Amygdala (tissue), 56 donors: ENCODE measurements around the gene FKBP10.
A peak's percentile ranks its signal among the peaks of the same experiment; 100 is the strongest.
"Not testable (repeated sequence)": the region's sequence is repeated elsewhere in the genome, so short reads cannot be mapped to it uniquely, and the experiment has no call there.

Experiments
- DNase-seq, 56 donors: peaks; one replicate each; lab custom pipeline; 2025; lab: John Stamatoyannopoulos, UW

Gene FKBP10

GRCh38 chr17:41835800-41836549, 23.2 kb downstream of the FKBP10 start, which contains the start of gene NT5C3B:
TSS of gene NT5C3B (minus strand) at chr17:41836232. CDS start at chr17:41836193, 39 bp downstream.
- peak in 43 of 56 donors; percentile 10 to 71 (median 42) for DNase-seq

DNA sequence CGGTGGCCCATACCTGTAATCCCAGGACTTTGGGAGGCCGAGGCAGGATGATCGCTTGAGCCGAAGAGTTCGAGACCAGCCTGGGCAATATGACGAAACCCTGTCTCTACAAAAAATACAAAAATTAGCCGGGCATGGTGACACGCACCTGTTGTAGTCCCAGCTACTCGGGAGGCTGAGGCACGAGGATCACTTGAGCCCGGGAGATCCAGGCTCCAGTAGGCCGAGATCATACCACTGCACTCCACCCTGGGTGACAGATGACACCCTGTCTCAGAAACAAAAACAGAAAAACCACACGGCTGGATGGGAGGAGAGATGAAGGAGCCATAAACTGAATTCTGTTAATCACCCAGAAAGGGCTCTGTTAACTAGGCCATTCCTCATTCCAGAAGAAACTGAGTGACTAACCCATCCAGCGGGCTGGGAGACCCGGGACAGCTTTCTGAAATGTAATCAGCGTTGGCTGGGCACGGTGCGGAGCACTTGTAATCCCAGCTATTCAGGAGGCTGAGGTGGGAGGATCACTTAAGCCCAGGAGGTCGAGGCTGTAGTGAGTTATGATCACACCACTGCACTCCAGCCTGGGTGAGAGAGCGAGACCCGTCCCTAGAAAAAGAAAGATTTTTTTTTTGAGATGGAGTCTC, 23.9 kb downstream of the FKBP10 start:
- DNase-seq: peak in 1 of 56 donors; percentile 10

DNA sequence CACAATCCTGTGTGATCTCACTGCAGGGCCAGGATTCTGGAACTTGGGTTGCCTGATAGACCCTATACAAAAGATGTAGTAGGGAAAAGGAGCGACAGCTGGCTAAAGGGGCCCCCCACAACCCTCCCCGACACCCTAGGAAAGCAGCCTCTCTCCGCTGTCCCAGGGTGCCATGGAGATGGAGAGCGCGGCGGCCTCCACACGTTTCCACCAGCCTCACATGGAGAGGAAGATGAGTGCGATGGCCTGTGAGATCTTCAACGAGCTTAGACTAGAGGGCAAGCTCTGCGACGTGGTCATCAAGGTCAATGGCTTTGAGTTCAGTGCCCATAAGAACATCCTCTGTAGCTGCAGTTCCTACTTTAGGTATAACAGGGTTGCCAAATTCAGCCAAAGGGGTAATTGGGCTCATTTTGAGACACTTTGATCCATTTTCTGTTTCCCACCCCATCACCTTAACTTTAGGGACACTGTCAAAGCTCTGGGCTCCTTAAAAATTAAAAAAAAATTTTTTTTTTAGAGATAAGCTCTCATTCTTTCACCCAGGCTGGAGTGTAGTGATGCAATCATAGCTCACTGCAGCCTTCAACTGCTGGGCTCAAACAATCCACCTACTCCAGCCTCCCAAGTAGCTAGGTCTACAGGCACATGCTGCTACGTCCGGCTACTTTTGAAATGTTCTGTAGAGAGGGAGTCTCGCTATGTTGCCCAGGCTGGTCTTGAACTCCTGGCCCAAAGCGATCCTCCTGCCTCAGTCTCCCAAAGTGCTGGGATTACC, 25.1 kb downstream of the FKBP10 start, which contains the start of gene KLHL10:
Gene KLHL10, plus strand, starts transcription at position 65 of the 778 bp plus-strand sequence. Its CDS starts 108 bp downstream, at position 173.
- no peak for DNase-seq

DNA sequence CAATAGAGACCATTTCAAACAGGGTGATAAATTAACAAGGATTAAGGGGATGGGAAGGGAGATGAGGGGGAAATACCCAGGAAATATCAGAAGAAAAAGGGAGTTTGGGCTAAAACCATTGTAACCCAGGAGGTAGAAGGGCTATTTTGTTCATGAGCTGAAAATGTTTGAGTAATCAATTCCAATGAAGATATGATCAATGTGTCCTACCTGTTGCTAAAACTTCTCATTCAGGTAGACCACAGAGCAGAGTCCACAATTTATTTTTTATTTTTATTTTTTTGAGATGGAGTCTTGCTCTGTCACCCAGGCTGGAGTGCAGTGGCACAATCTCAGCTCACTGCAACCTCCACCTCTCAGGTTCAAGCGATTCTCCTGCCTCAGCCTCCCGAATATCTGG, 26.6 kb downstream of the FKBP10 start:
- DNase-seq: not testable (repeated sequence)

DNA sequence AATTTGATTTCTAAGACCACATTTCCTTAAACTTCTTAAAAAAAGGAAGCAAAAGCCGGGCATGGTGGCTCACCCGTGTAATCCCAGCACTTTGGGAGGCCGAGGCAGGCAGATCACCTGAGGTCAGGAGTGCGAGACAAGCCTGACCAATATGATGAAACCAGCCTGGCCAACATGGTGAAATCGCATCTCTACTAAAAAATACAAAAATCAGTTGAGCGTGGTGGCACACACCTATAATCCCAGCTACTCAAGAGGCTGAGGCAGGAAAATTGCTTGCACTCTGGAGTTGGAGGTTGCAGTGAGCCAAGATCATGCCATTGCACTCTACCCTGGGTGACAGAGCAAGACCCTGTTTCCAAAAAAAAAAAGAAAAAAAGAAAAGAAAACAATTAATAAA, 28.0 kb downstream of the FKBP10 start:
- DNase-seq: not testable (repeated sequence)

DNA sequence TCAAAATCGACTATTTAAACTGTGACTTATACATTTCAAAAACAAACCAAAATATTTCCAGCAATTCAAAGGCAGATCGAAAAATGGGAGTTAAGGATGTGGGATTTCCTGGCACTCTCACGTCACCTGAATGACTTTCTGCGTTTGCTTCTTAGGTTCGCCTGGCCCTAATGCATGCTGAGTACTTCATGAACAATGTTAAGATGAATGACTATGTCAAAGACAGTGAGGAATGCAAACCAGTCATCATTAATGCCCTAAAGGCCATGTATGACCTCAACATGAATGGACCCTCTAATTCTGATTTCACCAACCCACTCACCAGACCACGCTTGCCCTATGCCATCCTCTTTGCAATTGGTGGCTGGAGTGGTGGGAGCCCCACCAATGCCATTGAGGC, 32.2 kb downstream of the FKBP10 start:
- DNase-seq: no peak

DNA sequence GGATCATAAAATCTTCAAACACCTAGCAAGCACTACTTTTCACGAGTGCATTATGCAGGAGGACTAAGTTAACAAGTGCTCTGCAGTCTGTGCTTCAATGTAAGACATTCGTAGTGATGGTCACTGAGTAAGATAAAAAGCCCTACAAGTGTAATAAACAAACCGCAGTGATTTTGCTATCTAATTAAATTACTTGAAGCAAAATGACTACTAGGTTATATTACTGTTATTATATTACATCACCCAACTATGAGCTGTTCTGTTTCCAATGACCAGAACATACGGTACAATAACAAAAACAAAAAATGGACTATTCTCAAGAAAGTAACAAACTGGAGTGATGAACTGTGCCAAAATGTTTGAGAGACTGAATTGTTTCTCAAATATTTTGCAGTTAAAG, 36.0 kb downstream of the FKBP10 start:
- DNase-seq: no peak

DNA sequence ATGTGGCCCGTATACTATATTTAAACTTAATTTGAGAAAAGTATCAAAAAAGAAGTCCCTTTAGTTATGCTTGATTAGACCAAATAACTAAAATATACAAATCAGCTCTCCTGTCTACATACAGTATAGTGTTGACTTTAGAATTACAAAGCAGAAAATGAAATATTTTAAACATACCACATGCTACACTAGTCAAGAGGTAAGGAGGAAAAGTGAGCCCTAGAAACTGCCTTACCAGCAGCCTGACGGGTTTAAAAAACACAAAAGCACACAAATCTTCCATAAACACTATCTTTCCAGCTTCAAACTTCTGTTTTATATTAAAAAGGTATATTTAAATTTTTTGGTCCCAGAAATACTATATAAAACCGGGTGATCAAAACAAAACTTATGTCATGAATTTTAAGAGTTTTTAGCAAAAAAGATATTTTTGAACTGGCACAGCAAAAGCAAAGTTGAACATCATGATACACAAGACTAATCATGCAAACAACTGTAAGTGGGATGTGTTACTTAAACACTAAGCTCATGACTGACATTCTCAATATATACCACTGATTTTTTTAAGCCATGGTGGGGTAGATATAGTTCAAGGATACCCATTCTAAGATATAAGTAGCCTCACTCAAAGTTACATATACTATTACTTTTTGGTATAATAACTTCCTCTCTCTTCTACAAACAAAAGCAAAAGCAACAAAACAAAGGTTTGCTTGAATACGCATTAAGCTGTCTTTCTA, 36.6 kb downstream of the FKBP10 start:
- DNase-seq: no peak

DNA sequence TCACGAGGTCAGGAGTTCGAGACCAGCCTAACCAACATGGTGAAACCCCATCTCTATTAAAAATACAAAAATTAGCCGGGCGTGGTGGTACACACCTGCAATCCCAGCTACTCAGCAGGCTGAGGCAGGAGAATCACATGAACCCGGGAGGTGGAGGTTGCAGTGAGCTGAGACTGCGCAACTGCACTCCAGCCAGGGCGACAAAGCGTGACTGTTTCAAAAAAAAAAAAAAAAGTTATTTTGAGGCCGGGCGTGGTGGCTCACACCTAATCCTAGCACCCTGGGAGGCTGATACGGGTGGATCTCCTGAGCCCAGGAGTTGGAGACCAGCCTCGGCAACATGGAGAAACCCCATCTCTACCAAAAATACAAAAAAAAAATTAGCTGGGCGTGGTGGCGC, 38.6 kb downstream of the FKBP10 start:
- DNase-seq: not testable (repeated sequence)

GRCh38 chr17:41860254-41860931, 47.6 kb downstream of the FKBP10 start:
- DNase-seq: no peak

DNA sequence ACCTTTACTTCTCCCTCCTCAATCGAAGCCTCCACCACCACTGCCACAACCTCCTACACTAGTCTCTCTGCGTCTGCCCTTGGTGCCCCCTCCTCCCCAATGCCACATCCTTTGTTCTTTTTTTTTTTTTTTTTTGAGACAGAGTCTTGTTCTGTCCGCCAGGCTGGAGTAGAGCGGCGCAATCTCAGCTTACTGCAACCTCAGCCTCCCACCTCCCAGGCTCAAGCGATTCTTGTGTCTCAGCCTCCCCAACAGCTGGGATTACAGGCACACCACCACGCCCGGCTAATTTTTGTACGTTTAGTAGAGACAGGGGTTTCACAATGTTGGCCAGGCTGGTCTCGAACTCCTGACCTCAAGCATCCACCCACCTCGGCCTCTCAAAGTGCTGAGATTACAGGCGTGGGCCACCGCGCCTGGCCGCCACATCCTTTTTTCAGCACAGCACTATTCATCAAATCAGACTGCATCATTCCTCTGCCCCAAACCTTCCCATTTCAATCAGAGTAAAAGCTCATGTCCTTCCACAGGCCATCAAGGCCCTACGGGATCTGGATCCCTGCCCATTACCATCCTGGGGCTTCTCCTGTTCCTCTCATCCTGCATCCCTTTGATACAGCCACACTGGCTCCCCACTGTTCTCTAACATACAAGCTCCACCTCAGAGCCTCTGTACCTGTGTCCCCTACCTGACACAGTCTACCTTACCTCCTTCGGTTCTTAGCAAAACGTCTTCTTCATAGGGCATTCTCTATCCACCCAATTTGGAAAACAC, 50.5 kb downstream of the FKBP10 start:
- peak in 1 of 56 donors; percentile 2 for DNase-seq

- peak in 6 of 56 donors; percentile 4 to 59 (median 44) for DNase-seq
These were observed 51.7 kb downstream of the FKBP10 start for GRCh38 chr17:41864498-41864835.

DNA sequence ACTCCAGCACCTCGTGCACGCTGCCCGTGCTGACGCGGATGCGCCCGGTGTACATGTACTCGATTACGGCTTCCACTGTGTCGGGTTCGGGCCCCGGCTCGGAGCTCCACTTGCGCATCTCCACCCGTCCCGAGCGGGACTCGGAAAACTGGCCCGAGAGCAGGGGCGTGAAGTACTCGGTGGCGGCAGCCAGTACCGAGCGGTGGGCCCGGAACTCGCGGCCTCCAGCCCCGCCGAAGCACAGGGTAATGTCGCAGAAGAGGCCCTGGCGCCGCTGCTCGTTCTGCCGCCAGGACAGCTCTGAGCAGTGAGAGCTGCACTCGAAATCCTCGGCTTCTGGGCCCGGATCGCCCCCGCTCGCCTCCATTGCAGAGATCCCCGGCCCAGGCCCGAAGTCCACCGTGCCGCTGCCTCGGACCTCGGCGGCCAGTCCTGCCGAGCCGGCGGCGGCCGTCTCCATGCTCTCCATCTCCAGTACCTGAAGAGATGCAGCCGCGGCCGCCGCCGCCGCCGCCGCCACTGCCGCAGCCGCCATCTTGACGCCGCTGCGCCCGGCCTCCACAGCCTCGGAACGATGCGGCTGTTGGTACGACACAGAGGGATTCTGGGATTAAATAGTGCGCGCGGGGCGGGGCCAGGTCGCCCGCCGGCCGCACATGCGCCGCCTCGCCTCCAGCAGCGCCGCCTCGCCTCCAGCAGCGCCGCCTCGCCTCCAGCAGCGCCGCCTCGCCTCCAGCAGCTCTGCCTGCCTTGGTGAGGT, 52.2 kb downstream of the FKBP10 start, which contains the start of gene KLHL11:
Gene KLHL11, minus strand, starts transcription at position 588 of the 760 bp plus-strand sequence. Its CDS starts 53 bp downstream, at position 535.
- peak; percentile 20 to 94 (median 78) for DNase-seq

DNA sequence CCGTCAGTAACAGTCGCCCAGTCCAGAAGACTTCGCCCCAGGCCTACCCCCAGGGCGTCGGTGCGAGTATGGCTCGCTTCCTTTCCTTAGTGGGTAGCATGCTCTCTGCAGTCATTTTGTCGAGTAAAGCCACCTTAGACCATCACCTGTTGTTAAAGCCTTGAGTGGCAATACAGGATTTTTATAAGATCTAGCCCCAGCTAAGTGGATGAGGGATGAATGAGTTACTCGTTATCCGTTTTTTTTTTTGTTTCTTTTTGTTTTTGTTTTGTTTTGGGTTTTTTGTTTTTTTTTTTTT, 52.7 kb downstream of the FKBP10 start:
- no peak for DNase-seq

- DNase-seq: no peak
These were observed 55.8 kb downstream of the FKBP10 start for GRCh38 chr17:41868568-41868967.

DNA sequence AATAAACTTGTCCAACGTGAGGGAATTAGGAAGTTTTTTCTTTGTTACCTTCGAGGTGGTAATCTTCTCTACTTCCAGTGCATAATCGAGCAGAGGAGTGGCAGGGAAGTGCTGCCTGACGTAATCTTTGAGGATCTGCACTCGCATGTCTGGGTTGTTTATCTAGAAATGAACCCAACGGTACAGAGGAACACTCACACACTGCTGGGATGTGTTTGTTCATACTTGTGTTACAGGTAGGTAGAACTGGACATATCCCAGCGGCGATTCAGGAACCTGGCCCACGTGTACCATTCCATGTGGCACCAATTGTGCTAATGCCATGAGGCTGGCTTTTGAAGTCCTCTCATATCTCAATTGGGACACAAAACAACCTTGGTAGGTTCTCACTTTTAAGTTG, 56.6 kb downstream of the FKBP10 start:
- DNase-seq: no peak

DNA sequence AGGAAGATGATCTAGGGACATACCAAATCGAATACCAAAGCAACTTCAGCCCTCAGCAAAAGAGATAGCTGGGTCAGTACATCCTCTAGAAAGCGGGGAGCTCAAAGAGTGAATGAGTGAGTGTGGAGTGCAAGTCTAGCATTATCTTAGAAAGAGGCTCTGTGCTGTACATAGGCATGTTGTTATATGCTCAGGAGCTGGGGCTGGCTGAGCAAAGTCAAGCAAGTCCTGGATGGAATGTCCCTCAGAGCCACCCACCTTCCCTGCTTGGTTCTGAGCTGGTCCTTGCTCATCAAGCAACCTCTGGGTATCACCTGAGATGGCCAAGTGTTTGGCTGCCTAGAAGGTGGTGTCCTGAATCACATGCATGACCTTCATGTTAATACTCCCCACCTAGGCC, 57.3 kb downstream of the FKBP10 start:
- DNase-seq: no peak

DNA sequence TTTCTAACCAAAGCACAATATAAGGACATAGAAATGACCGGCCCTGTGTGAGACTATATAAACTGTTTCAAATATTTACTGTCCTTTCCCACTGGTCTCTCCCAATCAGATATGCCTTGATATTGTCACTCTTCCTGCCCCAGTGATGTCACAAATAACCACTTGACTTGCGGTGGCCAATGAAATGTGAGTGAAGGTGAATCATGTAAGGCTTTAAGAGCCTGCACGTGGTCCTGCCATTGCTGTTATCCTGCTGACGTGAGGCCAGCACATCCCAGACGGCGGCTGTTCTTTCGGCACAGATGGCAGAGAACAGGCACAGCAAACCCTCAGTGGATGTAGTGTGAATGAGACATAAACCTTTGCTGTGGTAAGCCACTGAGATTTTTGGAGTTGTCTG, 57.8 kb downstream of the FKBP10 start:
- peak in 5 of 56 donors; percentile 4 to 13 (median 12) for DNase-seq
